Measurements from ENCODE around the gene ZNF532. TPM values are rescaled to one million over a fixed set of nuclear protein-coding genes. Genes with fewer than 3 reads are reported as not detected.

Gene ZNF532
- total and polyA plus RNA-seq, 2 donors from 2014 or later, result 5.7 to 76.3 TPM

DNA sequence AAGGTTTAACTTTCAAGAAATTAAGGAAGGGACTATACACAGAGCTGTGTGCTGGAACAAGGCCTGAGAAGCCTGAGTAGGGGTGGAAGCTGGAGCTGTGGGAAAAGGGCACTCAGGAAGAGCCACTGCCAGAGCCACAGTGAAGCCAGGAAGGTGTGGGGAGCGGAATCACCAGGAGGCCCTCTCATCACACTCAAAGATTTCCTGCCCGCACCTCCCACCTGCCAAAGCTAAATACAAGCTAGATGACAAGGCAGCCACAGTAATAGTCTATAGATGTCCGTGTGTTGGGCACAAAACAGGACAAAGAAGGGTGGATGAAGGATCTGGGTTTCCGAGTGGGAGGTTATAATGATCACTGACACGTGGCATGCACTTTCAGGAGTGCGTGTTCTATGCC is 126.0 kb downstream of the ZNF532 start:
- Histone ChIP-seq H3K36me3 (ENCODE audit: control insufficient read depth in 2 of 3, insufficient read depth in 3 of 3, low read length in 3 of 3) (no peaks in the 10 kb centered on the region), H3K4me3 (ENCODE audit: low read length in 3 of 3) (no peak overlapping the region), H3K27me3 (ENCODE audit: control insufficient read depth, insufficient read depth, low read length) (no peaks in the 10 kb centered on the region), H3K4me1 (ENCODE audit: control insufficient read depth in 2 of 3, insufficient read depth in 2 of 3, low read depth in 1 of 3, low read length in 3 of 3) (peaks cover 0 to 37% (median 18%) of the 10 kb centered on the region in 3 donors), H3K9me3 (ENCODE audit: control insufficient read depth in 2 of 3, insufficient read depth in 1 of 3, low read length in 3 of 3) (no peaks in the 10 kb centered on the region), H3K27ac (ENCODE audit: low read depth in 2 of 2, low read length in 2 of 2) (peak overlapping the region; percentile 72 to 96), H3K9ac (ENCODE audit: low read length in 3 of 3) (peak overlapping the region in 1 of 3 donors; percentile 23)
- intact Hi-C loops (cut with DNase I), result no loop called here
- TF ChIP-seq, protein P1, sequence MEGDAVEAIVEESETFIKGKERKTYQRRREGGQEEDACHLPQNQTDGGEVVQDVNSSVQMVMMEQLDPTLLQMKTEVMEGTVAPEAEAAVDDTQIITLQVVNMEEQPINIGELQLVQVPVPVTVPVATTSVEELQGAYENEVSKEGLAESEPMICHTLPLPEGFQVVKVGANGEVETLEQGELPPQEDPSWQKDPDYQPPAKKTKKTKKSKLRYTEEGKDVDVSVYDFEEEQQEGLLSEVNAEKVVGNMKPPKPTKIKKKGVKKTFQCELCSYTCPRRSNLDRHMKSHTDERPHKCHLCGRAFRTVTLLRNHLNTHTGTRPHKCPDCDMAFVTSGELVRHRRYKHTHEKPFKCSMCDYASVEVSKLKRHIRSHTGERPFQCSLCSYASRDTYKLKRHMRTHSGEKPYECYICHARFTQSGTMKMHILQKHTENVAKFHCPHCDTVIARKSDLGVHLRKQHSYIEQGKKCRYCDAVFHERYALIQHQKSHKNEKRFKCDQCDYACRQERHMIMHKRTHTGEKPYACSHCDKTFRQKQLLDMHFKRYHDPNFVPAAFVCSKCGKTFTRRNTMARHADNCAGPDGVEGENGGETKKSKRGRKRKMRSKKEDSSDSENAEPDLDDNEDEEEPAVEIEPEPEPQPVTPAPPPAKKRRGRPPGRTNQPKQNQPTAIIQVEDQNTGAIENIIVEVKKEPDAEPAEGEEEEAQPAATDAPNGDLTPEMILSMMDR (IDR thresholded peaks at IDR 0.05; ENCODE audit: borderline replicate concordance, extremely low read depth, insufficient read depth), result no peak
- DNase-seq, result no peak
- FAIRE-seq, result no peak

DNA sequence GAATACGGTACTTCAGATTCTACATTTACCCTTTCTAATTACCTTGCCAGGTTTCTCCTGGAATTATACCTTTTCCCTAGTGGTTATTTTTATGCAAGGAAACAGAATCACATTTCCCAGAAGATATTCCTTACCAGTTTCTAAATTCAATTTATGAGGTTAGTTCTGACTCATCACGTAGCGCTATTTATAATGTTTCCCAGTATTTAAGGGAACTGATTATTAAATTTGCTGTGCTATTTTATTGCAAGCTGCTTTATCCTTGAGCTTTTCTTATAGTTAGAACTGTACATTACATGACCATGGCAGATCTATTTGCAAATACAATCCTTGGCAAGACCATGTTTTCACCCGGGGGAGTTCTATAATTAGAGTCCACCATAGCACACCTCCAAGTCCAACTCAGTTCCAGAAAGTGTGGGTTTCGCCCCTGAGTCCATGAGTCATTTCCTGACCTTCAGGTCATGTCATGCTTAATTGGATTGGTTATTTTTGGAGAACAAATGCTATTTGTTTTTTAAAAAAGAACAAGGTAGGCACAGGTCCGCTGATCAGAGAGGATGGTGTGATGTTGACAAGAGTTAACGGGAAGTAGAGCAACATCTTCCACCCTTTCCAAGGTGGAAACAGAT is 126.6 kb downstream of the ZNF532 start:
- intact Hi-C loops (cut with DNase I), result no loop called here
- Histone ChIP-seq H3K27ac (ENCODE audit: low read depth in 2 of 2, low read length in 2 of 2) (peak overlapping the region; percentile 88 to 96), H3K9ac (ENCODE audit: low read length in 3 of 3) (peak overlapping the region in 1 of 3 donors; percentile 2), H3K36me3 (ENCODE audit: control insufficient read depth in 2 of 3, insufficient read depth in 3 of 3, low read length in 3 of 3) (no peaks in the 10 kb centered on the region), H3K4me1 (ENCODE audit: control insufficient read depth in 2 of 3, insufficient read depth in 2 of 3, low read depth in 1 of 3, low read length in 3 of 3) (peaks cover 0 to 37% (median 19%) of the 10 kb centered on the region in 3 donors), H3K4me3 (ENCODE audit: low read length in 3 of 3) (no peak overlapping the region), H3K9me3 (ENCODE audit: control insufficient read depth in 2 of 3, insufficient read depth in 1 of 3, low read length in 3 of 3) (no peaks in the 10 kb centered on the region), H3K27me3 (ENCODE audit: control insufficient read depth, insufficient read depth, low read length) (no peaks in the 10 kb centered on the region)
- TF ChIP-seq, protein P1 (IDR thresholded peaks at IDR 0.05; ENCODE audit: borderline replicate concordance, extremely low read depth, insufficient read depth), result no peak
- DNase-seq, result no peak
- no peak for FAIRE-seq

DNA sequence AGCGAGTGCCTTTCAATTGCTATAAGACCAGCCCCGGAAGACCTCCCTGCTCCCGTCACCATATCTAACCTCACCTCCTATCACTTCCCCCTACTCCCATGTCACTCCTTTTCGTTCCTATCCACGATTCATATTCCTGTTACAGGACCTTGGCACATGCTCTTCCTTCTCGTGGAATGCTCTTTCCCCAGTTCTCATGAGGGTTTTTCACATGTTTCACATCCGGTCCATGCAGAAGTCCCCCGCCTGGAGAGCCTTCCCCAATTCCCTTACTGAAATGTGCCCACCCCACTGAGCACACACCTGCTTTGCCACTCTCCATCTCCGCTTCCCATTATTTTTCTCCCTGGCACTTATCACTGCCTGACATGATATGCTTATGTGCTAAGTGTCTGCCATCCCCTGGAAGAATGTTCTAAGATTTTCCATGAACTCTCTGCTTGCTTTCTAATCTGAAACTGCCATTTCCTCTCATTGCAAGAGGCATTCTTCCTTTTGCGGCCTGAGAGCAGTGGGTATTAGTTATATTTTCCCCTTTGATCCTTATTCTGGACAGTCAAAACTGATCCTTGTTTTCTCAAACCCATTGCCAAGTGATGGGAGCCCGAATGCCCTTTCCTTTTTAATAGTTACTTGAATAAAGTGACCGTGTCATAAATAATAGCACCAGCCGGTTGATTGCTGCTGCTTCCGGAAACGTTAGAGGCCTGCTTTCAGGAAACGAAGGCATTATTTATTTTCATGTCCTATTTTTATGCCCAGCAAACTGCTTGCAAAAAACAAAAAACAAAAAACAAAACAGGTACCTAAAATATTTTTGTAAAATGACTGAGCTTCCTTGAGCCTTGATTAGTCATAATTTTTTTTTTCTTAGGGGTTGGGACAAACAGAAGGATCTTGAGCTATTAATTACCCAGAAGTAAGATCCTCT is 127.9 kb downstream of the ZNF532 start:
- Histone ChIP-seq H3K4me1 (ENCODE audit: control insufficient read depth in 2 of 3, insufficient read depth in 2 of 3, low read depth in 1 of 3, low read length in 3 of 3) (peaks cover 0 to 37% (median 19%) of the 10 kb centered on the region in 3 donors), H3K9me3 (ENCODE audit: control insufficient read depth in 2 of 3, insufficient read depth in 1 of 3, low read length in 3 of 3) (no peaks in the 10 kb centered on the region), H3K27me3 (ENCODE audit: control insufficient read depth, insufficient read depth, low read length) (no peaks in the 10 kb centered on the region), H3K9ac (ENCODE audit: low read length in 3 of 3) (peak overlapping the region in 1 of 3 donors; percentile 2), H3K4me3 (ENCODE audit: low read length in 3 of 3) (no peak overlapping the region), H3K27ac (ENCODE audit: low read depth in 2 of 2, low read length in 2 of 2) (peak overlapping the region; percentile 88 to 96), H3K36me3 (ENCODE audit: control insufficient read depth in 2 of 3, insufficient read depth in 3 of 3, low read length in 3 of 3) (no peaks in the 10 kb centered on the region)
- DNase-seq, result no peak
- intact Hi-C loops (cut with DNase I), result no loop called here
- no peak for FAIRE-seq
- TF ChIP-seq, protein P1 (IDR thresholded peaks at IDR 0.05; ENCODE audit: borderline replicate concordance, extremely low read depth, insufficient read depth), result no peak
